ENCODE data around the gene TP53. TPM values are rescaled to one million over a fixed set of nuclear protein-coding genes. Genes with fewer than 3 reads are reported as not detected.

Gene TP53
- polyA plus RNA-seq, 2 of the 4 experiments (the other 2 are of a cell fraction): 59.4 to 65.9 TPM

- CTCF ChIA-PET: interaction anchor here (0.7 to 8.2 kb wide), 7 partner anchors 13 to 483 kb away, joined by 3 to 191 read pairs (median 66); partner anchors contain the start of genes ATP1B2, EFNB3, FXR2 and TP53
- WGBS (ENCODE audit: missing lambda C conversion rate): 54% methylated on average over 5 of the region's 5 CpGs
These were observed 51.1 kb downstream of the TP53 start for GRCh38 chr17:7636163-7636562.

GRCh38 chr17:7634384-7634783, 52.9 kb downstream of the TP53 start:
- peak; percentile 63 to 83 for ATAC-seq
- Histone ChIP-seq H3K4me1 (no peaks in the 10 kb centered on the region), H3K27ac (no peak overlapping the region), H3K4me2 (peak overlapping the region; percentile 23; the same call in 1 of the 3 replicates), H3K4me3 (no peak overlapping the region), H3K9me3 (no peaks in the 10 kb centered on the region)
- FAIRE-seq: no peak
- ChIA-PET POLR2A (interaction anchor here (4.3 kb wide), 1 partner anchor 53 kb away, joined by 52 read pairs; the partner anchor contains the start of genes TP53 and WRAP53), CTCF (interaction anchor here (0.7 to 8.2 kb wide), 20 partner anchors 8 to 460 kb away, joined by 3 to 191 read pairs (median 5); partner anchors contain the start of genes ATP1B2, DNAH2, EFNB3 and FXR2)
- WGBS (ENCODE audit: missing lambda C conversion rate): 31% methylated on average over 5 of the region's 5 CpGs
- peak; percentile 71 to 87 for DNase-seq (ENCODE audit: low read depth in 1 of 2, low spot score in 1 of 2)
- TF ChIP-seq CHD2 (IDR thresholded peaks at IDR 0.05; ENCODE audit: low read length, partially characterized antibody): no peak
- peak; percentile 61 to 82 for TF ChIP-seq RAD21 (conservative IDR thresholded peaks at IDR 0.05 in 1 of 2, IDR thresholded peaks at IDR 0.05 in 1 of 2)
- peak; percentile 50 for TF ChIP-seq CTCF (IDR thresholded peaks at IDR 0.05)
- TF ChIP-seq ESRRA (IDR thresholded peaks at IDR 0.05; ENCODE audit: borderline replicate concordance, low read length): no peak
- peak; percentile 54 for TF ChIP-seq SMC3 (IDR thresholded peaks at IDR 0.05)

More at GRCh38 chr17:7636163-7636562, 51.1 kb downstream of the TP53 start:
- Histone ChIP-seq H3K4me2 (no peak overlapping the region), H3K4me1 (no peaks in the 10 kb centered on the region), H3K4me3 (no peak overlapping the region), H3K9me3 (no peaks in the 10 kb centered on the region), H3K27ac (no peak overlapping the region)
- TF ChIP-seq ESRRA (IDR thresholded peaks at IDR 0.05; ENCODE audit: borderline replicate concordance, low read length) (no peak), JUN (IDR thresholded peaks at IDR 0.05) (no peak), E2F6 (IDR thresholded peaks at IDR 0.05; ENCODE audit: borderline replicate concordance, low read depth) (no peak), CHD2 (IDR thresholded peaks at IDR 0.05; ENCODE audit: low read length, partially characterized antibody) (no peak), ELK1 (IDR thresholded peaks at IDR 0.05; ENCODE audit: low read depth, low read length) (no peak), ZFP36 (IDR thresholded peaks at IDR 0.05; ENCODE audit: borderline replicate concordance, partially characterized antibody) (no peak), HOXA7 (CRISPR knock-in tag; IDR thresholded peaks at IDR 0.05) (no peak), CTCF (IDR thresholded peaks at IDR 0.05) (no peak), RARB (CRISPR knock-in tag; IDR thresholded peaks at IDR 0.05) (no peak), RCOR1 (IDR thresholded peaks at IDR 0.05; ENCODE audit: low read depth, low read length) (no peak)
- POLR2A ChIA-PET: interaction anchor here (1.0 kb wide), 1 partner anchor 51 kb away, joined by 6 read pairs; the partner anchor contains the start of gene TP53
- DNase-seq (ENCODE audit: low read depth in 1 of 2, low spot score in 1 of 2) (no peak), ATAC-seq (no peak), FAIRE-seq (no peak)

- TF ChIP-seq MYC (IDR thresholded peaks at IDR 0.05; ENCODE audit: borderline replicate concordance, low read length): no peak
- TF ChIP-seq HOXB5 (CRISPR knock-in tag; IDR thresholded peaks at IDR 0.05): no peak
- TF ChIP-seq POLR2A (IDR thresholded peaks at IDR 0.05; ENCODE audit: low read length): no peak
- TF ChIP-seq EHF (CRISPR knock-in tag; IDR thresholded peaks at IDR 0.05): no peak
- TF ChIP-seq CBX2 (IDR thresholded peaks at IDR 0.05; ENCODE audit: borderline replicate concordance, low read depth): no peak
- no peak for TF ChIP-seq FOSL2 (IDR thresholded peaks at IDR 0.05)
- no peak for TF ChIP-seq FOSL2 (CRISPR knock-in tag; IDR thresholded peaks at IDR 0.05)
- ChIA-PET CTCF (interaction anchor here (0.7 to 8.2 kb wide), 20 partner anchors 9 to 237 kb away, joined by 3 to 191 read pairs (median 10); partner anchors contain the start of genes ATP1B2, DNAH2, EFNB3 and FXR2), POLR2A (interaction anchor here (0.8 to 4.3 kb wide), 3 partner anchors 17 to 69 kb away, joined by 3 to 52 read pairs (median 4); partner anchors contain the start of genes ATP1B2, TP53 and WRAP53)
- peaks cover 2% of the 10 kb centered on the region; the same call in 2 of the 3 replicates for H3K4me1 ChIP-seq
- no peak overlapping the region for H3K27ac ChIP-seq
- no peaks in the 10 kb centered on the region for H3K9me3 ChIP-seq
- DNase-seq (ENCODE audit: low read depth in 1 of 2, low spot score in 1 of 2): peak in 1 of 2 experiments; percentile 29
- FAIRE-seq: peak; percentile 63
- peak; percentile 30 to 37; a peak in 3 of 6 replicates for ATAC-seq
- 49% methylated on average over 2 of the region's 2 CpGs for WGBS (ENCODE audit: missing lambda C conversion rate)
- no peak overlapping the region for H3K4me3 ChIP-seq
- no peak overlapping the region for H3K4me2 ChIP-seq
These were observed 54.2 kb downstream of the TP53 start for GRCh38 chr17:7633093-7633492.

Measured in A549 (cell line).